HG03135 (cell line): ENCODE results near the gene THAP7.
"Not testable (repeated sequence)": the region's sequence is repeated elsewhere in the genome, so short reads cannot be mapped to it uniquely, and the experiment has no call there.

Source experiments
- ATAC-seq: cut with Tn5 transposase; IDR thresholded peaks from one replicate; pipeline ENCODE4 v1.9.1; 2021; ENCODE audit warnings: mild to moderate bottlenecking, moderate library complexity; ENCODE audit not compliant: unreplicated experiment

Gene THAP7

GRCh38 chr22:21013657-21014201 lies 11.8 kb upstream of the THAP7 start:
- peak; percentile 6 for ATAC-seq

DNA sequence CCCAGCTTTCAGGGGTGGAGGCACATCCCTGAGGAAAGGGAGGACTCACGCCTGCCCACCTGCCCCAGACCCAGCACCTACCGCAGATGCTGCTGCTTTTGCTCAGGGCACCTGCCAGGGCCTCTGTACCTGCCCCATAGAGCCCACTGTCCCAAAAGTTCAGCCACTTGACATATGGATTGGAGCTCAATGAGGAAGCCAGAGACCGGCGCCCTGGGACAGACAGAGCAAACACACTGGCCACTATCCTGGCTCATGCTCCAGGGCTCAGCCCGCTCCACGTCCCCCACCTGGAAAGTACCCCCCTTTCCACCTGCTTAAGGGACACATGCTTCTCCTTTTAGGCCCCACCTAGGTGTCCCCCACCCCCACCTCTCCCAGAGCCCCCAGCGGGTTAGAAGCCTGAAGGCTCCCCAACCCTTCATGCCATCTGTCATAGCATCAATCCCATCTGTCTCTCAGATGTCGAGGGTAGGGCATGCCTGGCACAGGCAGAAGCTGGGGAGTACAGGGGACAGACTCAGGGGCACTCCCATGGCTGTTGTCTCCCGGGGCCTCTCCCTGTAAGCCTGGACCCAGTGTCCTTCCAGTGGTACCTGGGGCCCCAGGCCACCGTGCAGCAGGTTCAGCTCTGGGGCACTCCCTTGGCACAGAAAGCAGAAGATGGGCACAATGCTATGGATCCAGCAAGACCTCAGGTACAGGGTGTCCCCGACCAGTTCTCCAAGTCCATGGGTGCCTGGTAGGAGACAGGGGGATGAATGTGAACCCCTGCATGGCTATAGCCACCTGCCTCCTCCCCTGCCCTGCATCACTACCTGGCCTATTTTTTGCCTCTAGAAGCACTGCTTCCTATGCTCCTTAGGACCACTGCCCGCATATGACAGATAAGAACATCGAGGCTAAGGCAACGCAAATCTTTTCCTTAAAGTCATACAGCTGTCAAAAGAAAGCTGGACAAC lies 10.8 kb upstream of the THAP7 start:
- no peak for ATAC-seq

DNA sequence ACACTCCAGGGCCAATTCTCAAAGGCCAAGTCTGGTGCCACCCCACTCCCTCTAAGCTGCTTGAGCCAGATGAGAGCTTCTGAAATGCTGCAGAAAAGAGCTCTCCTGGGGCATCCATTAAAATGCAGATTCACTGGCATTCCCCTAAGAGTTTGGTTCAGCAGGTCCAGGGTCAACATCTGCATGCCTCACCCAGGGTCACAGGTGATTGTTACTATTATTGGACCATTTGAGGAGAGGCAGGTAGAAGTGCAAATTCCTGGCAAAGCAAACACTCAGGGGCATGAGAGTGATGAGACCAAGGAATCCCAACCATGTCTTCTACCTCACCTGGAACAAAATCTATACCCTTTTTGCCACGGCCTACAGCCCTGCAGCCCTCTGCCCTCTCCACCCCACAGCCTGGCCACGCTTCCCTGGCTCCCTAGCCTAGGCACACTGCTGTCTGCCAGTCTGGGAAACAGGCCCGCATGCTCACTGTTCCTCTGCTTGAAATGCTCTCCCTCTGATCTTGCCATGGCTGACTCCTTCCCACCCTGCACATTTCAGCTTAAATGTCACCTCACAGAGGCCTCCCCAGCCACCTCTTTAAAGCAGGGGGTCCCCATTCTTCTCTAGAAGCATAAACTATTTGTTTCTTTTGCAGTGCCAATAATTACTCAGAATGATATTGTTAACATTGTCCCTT lies 8.7 kb upstream of the THAP7 start:
- no peak for ATAC-seq

DNA sequence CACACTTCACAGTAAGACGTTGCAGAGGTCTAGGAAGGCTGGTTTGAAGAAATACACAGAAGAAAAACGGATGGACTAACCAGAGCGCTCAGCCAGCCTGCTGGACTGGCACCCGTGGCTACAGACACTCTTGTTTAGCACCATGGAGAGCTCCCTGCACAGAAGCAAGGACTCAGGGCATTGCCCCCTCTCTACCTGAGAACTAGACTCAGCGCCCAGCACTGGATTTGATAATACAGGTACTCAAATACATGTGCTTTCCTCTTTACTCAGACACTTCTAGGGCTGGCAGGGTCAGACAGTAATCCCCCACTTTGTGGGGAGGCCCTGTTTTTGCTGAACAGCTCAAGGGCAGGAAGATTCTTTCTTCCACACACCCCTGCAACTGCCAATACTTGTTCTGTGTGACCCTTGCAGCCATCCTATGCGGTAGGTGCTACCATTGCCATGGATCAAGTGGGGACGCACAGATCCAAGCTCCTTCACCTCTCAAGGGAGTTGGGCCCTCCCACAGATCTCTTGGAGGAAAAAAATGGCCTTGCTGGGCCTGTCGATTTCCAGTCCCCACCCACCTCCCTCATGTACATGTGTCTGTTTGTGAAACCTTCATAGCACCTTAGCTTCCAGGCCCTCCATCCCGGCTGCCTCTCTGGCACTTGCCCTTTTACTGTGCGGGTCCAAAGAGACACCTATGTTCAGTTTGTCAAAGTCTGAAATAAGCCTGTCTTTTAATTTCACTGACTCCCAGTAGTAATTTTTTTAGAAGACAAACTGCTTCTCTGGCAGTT lies 7.9 kb upstream of the THAP7 start:
- ATAC-seq, result no peak

DNA sequence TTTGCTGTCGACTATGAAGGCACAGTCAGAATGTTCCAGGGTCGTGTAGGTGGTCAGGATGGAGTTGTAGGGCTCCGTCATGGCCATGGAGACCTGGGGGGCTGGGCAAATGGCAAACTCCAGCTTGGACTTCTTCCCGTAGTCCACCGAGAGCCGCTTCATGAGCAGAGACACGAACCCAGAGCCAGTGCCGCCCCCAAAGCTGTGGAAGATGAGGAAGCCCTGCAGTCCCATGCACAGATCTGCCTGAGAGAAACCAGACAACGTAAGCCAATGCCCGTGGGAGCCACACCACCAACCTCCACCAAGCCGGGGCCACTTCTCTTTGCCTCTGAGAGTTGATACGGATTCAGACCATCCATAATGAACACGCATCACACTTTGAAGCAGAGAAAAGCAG lies 7.3 kb upstream of the THAP7 start:
- ATAC-seq, result not testable (repeated sequence)

DNA sequence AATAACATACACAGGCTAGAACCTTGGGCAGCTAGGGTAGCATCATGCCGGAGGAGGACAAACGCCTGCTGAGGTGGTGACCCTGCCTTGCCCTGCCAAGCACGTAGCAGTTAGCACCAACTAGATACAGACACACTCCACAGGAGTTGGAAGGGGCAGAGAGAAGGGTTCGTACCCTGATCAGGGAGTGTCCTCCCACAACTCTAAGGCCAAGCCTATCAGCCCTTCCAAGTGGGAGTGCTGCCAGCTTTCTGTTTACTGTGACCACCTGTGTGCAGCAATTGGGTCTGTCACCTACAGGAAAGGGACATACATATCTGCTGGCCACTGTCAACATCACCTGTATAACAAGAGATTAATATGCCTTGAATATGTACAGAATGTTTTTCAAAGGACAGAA lies 1.9 kb upstream of the THAP7 start:
- no peak for ATAC-seq

DNA sequence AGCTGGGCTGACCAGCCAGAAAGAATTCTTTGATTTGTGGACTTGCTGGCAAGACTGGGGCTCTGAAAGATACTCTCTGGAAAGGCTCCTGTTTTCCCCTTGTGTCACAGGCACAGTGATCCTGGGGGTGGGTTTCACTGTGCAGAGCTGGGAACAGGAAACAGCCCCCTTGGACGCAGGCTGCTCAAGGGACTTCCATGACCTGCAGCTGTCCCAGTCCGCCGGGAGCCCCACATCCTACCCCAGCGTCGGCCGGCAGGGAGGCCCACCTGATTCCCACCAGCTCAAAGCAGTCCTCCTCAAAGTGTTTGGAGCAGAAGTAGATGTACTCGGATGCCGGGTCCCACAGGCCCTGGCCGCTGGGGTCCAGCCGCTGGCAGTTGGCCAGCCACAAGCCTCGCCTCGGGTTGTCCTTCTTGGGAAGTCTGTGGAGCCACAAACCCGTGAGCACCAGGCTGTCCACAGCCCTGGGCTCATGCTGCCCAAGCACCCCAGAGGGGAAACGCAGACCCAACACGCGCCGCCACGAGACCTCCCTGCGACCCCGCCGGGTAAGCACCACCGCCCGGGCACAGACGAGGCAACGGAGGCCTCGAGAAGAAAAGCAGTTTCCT lies 824 bp downstream of the THAP7 start:
- ATAC-seq, result no peak

DNA sequence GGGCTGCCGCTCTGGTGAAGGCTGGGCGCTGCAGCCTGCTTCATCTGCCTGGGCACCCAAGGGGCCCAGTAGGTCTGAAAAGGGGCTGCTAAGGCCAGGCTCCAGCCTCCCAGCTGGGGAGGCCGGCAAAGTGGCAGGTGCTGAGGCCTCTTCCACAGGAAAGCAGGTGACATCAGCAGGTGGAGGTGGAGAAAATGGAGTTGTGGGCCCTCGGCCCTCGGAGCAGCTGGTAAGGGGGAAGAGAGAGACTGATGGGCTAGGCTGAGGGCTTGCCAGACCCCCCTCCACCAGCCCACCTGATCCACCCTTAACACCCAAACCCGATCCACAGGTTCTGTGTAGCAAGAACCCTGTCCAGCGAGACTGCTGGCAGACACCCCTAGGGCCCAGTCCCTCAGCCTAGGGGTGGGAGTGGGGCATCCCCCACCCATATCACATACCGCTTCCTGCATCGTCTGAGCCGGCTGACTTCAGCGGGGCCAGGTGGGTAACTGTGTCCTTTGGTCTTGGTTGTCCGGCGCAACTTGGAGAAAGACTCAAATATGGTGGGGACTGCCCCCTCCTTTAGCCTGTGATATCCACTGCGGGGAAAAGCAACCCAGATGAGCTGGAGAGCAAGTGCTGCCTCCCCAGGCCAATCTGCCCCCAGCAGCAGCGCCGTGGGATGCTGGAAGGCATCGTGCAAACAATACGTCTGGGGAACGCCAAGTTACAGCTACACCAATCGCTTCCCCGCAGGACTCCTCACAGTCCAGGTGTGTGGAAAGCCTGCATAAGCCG lies 1.5 kb downstream of the THAP7 start:
- no peak for ATAC-seq

GRCh38 chr22:20999350-21000206 lies 2.3 kb downstream of the THAP7 start:
- no peak for ATAC-seq

DNA sequence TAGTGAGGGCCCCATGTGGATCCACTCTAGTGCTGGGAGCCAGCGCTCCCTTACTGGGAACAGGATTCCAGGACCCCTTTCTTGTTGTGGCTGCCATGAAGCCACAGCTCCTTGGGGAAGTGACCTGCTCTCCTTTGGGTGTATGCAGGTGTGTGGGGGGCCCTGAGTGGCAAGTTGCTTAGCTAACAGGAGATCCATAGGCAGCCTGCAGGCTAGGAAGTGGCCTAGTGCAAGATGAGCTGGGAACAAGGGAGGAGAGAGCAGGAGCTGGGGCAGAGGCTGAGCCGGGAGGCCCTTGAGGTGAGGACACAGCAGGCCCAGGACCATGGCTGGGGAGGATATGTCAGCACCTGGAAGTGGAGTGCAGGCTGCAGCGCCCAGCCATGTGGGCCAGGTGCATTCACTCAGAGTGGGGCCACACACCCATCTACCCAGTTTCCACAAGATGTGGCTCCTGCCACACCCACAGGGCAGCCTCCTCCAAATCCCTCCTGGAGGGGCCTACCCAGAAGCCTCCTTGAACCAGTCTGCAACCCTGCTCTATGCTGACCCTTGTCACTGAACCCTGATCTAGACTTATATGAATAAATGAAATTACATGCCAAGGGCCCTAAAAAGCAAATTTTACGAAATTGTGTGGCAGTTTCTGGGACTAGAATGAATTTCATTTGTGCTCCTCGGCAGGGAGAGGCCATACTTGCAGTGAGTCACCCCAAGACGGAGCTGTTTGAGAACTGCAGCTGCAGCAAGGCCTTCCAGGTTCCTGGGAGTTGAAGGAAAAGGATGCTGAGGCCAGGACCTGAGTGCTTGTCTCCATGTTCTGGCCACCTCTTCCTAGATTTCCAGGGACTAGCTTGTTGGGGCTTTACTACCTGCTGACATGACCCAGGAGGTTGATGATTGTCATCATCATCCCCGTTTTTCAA lies 3.2 kb downstream of the THAP7 start:
- no peak for ATAC-seq

GRCh38 chr22:20997536-20998257 lies 4.2 kb downstream of the THAP7 start:
- no peak for ATAC-seq

- no peak for ATAC-seq
These were observed 5.1 kb downstream of the THAP7 start for GRCh38 chr22:20996598-20997535.

DNA sequence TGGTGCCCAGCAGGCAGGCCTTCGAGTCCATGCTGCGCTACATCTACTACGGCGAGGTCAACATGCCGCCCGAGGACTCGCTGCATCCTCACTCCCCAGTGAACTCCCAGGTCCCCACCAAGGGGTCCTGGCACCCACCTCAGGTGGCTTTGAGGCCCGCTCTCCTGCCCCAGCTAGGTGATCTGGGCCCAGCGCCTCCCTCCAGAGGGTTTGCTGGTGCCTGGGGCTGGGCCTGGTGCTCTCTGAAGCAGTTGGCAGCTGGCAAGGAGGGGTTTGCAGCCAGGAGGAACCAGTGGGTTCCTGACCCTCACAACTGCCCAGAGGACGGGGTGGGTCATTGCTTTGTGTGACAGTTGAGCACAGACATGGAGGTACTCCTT lies 5.9 kb downstream of the THAP7 start:
- no peak for ATAC-seq

GRCh38 chr22:20995329-20996030 lies 6.4 kb downstream of the THAP7 start:
- ATAC-seq, result no peak

- no peak for ATAC-seq
These were observed 7.0 kb downstream of the THAP7 start for GRCh38 chr22:20994902-20995241.
